WTC11 (cell line): ENCODE data around the gene SORCS1. TPM values are rescaled to one million over a fixed set of nuclear protein-coding genes. Genes with fewer than 3 reads are reported as not detected.

Experiments used
- ATAC-seq: fragments of 200-7000 bp; cut with Tn5 transposase; 2 replicates; pipeline ENCODE4 v1.10.0; 2021; ENCODE audit warnings: mild to moderate bottlenecking, moderate library complexity
- CTCF ChIA-PET: fragments of 300-600 bp; sonication (Branson Sonifier 250); formaldehyde crosslinking; loops from one replicate; lab custom pipeline; 2021; ENCODE audit warnings: antibody characterized with exemption; lab: Charles Lee
- POLR2A ChIA-PET: fragments of 350-600 bp; sonication (Branson Sonifier 250); formaldehyde crosslinking; loops from one replicate; lab custom pipeline; 2021; ENCODE audit warnings: antibody characterized with exemption; lab: Charles Lee
- DNase-seq: peaks from one replicate; pipeline ENCODE4 v3.0.0; 2021; ENCODE audit warnings: low spot score
- H3K27ac Mint-ChIP-seq: 2 replicates; pipeline ENCODE4 v1.8.0; 2021; ENCODE audit warnings: mixed read lengths
- H3K27me3 Mint-ChIP-seq: 2 replicates; pipeline ENCODE4 v1.8.0; 2021; ENCODE audit warnings: low read depth, mild to moderate bottlenecking, moderate library complexity, mixed read lengths
- H3K36me3 Mint-ChIP-seq: 2 replicates; pipeline ENCODE4 v1.8.0; 2021; ENCODE audit warnings: mixed read lengths
- H3K4me1 Mint-ChIP-seq: 2 replicates; pipeline ENCODE4 v1.8.0; 2022; ENCODE audit warnings: mixed read lengths
- H3K4me3 Mint-ChIP-seq: 2 replicates; pipeline ENCODE4 v1.8.0; 2021; ENCODE audit warnings: mild to moderate bottlenecking, moderate library complexity, mixed read lengths
- H3K9me3 Mint-ChIP-seq: 2 replicates; pipeline ENCODE4 v1.8.0; 2021; ENCODE audit warnings: mixed read lengths
- ATF1 ChIP-seq: sonication (generic); formaldehyde crosslinking; IDR thresholded peaks from 2 replicates; pipeline ENCODE4 v1.8.1; 2023; ENCODE audit warnings: mild to moderate bottlenecking, moderate library complexity, missing genetic modification reagents
- CBFB ChIP-seq: sonication (generic); formaldehyde crosslinking; IDR thresholded peaks from 2 replicates; pipeline ENCODE4 v1.8.1; 2022; ENCODE audit warnings: mild to moderate bottlenecking, low read depth, missing genetic modification reagents
- CREM ChIP-seq: sonication (generic); formaldehyde crosslinking; IDR thresholded peaks from 2 replicates; pipeline ENCODE4 v1.8.1; 2022; ENCODE audit warnings: mild to moderate bottlenecking, missing genetic modification reagents, moderate library complexity
- GABPB1 ChIP-seq: sonication (generic); formaldehyde crosslinking; IDR thresholded peaks from 2 replicates; pipeline ENCODE4 v1.8.1; 2023; ENCODE audit warnings: mild to moderate bottlenecking, missing genetic modification reagents
- JAZF1 ChIP-seq: fragments of 250-450 bp; sonication (Bioruptor Pico); IDR thresholded peaks from 2 replicates; pipeline ENCODE4 v1.9.0; 2021; ENCODE audit warnings: moderate library complexity, mild to moderate bottlenecking, inconsistent platforms
- MYBL2 ChIP-seq: sonication (generic); formaldehyde crosslinking; IDR thresholded peaks from 2 replicates; pipeline ENCODE4 v1.8.1; 2023; ENCODE audit warnings: mild to moderate bottlenecking, moderate library complexity, missing genetic modification reagents
- OVOL2 ChIP-seq: fragments of 250-450 bp; sonication (Bioruptor Pico); IDR thresholded peaks from 2 replicates; pipeline ENCODE4 v1.9.0; 2021; ENCODE audit warnings: mild to moderate bottlenecking, borderline replicate concordance
- SMAD3 ChIP-seq: sonication (generic); formaldehyde crosslinking; IDR thresholded peaks from 2 replicates; pipeline ENCODE4 v1.8.0; 2022; ENCODE audit warnings: missing genetic modification reagents, mild to moderate bottlenecking, borderline replicate concordance
- TP53 ChIP-seq: sonication (generic); formaldehyde crosslinking; IDR thresholded peaks from 2 replicates; pipeline ENCODE4 v1.8.1; 2023; ENCODE audit warnings: mild to moderate bottlenecking, missing genetic modification reagents
- ZNF138 ChIP-seq: sonication (generic); formaldehyde crosslinking; conservative IDR thresholded peaks from 2 replicates; pipeline ENCODE4 v1.8.1; 2022; ENCODE audit warnings: mild to moderate bottlenecking, moderate library complexity, missing genetic modification reagents
- ZNF396 ChIP-seq: fragments of 250-450 bp; sonication (Bioruptor Pico); IDR thresholded peaks from 2 replicates; pipeline ENCODE4 v1.8.0; 2021; ENCODE audit warnings: mild to moderate bottlenecking, moderate library complexity, borderline replicate concordance
- ZNF671 ChIP-seq: fragments of 250-450 bp; sonication (Bioruptor Pico); IDR thresholded peaks from 2 replicates; pipeline ENCODE4 v1.8.0; 2021; ENCODE audit warnings: mild to moderate bottlenecking
- total RNA-seq: library from RNA; stranded (reverse); gene quantifications from 3 replicates; pipeline ENCODE4 v1.2.3, GENCODE V29; 2021
- TF ChIP-seq, protein P1 (sequence below): fragments of 250-450 bp; sonication (Bioruptor Pico); conservative IDR thresholded peaks from 2 replicates; pipeline ENCODE4 v1.9.0; 2021; ENCODE audit warnings: mild to moderate bottlenecking
- TF ChIP-seq, protein P2 (sequence below): sonication (generic); formaldehyde crosslinking; IDR thresholded peaks from 2 replicates; pipeline ENCODE4 v1.8.1; 2023; ENCODE audit warnings: mild to moderate bottlenecking, missing genetic modification reagents, moderate library complexity
- TF ChIP-seq, protein P3 (sequence below): sonication (generic); formaldehyde crosslinking; IDR thresholded peaks from 2 replicates; pipeline ENCODE4 v1.8.0; 2022; ENCODE audit warnings: mild to moderate bottlenecking, missing genetic modification reagents
- TF ChIP-seq, protein P4 (sequence below): fragments of 250-450 bp; sonication (Bioruptor Pico); IDR thresholded peaks from 2 replicates; pipeline ENCODE4 v1.9.0; 2021; ENCODE audit warnings: moderate library complexity, mild to moderate bottlenecking, inconsistent platforms, borderline replicate concordance
- TF ChIP-seq, protein P5 (sequence below): sonication (generic); formaldehyde crosslinking; IDR thresholded peaks from 2 replicates; pipeline ENCODE4 v1.8.0; 2023; ENCODE audit warnings: mild to moderate bottlenecking, missing genetic modification reagents
- TF ChIP-seq, protein P6 (sequence below): sonication (generic); formaldehyde crosslinking; IDR thresholded peaks from 2 replicates; pipeline ENCODE4 v1.8.0; 2022; ENCODE audit warnings: mild to moderate bottlenecking, missing genetic modification reagents
- TF ChIP-seq, protein P7 (sequence below): sonication (generic); formaldehyde crosslinking; IDR thresholded peaks from 2 replicates; pipeline ENCODE4 v1.8.1; 2022; ENCODE audit warnings: mild to moderate bottlenecking, missing genetic modification reagents, moderate library complexity, borderline replicate concordance

Gene SORCS1
- total RNA-seq, 1 experiment from 2014 or later: 3.3 TPM

DNA sequence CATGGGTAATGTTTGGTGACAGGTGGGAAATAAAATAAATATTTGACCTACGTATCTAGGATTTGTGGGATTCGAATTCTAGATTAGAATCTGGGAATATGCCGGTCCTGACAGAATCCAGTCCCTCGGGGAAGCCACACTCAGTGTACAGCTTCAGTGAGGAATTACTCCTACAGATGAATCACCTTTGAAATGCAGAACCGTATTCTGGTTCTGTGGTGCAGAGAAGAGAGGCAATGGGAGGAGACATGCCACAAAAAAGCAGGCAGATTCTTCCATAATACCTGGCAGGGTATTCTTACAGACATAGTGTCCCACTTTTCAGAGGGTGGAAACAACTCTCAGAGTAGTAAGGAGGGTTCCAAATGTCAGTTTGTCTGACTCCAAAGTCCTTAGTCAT lies 286.9 kb downstream of the SORCS1 start:
- POLR2A ChIA-PET: no interaction called here
- Mint-ChIP-seq H3K27ac (no peak overlapping the region), H3K9me3 (peaks cover 16% of the 10 kb centered on the region), H3K36me3 (peaks cover 7% of the 10 kb centered on the region), H3K27me3 (no peaks in the 10 kb centered on the region), H3K4me1 (peaks cover 15% of the 10 kb centered on the region), H3K4me3 (no peak overlapping the region)
- no peak for TF ChIP-seq ZNF671
- no peak for TF ChIP-seq CBFB (CRISPR knock-in tag)
- TF ChIP-seq ZNF396: no peak
- TF ChIP-seq, protein P1, sequence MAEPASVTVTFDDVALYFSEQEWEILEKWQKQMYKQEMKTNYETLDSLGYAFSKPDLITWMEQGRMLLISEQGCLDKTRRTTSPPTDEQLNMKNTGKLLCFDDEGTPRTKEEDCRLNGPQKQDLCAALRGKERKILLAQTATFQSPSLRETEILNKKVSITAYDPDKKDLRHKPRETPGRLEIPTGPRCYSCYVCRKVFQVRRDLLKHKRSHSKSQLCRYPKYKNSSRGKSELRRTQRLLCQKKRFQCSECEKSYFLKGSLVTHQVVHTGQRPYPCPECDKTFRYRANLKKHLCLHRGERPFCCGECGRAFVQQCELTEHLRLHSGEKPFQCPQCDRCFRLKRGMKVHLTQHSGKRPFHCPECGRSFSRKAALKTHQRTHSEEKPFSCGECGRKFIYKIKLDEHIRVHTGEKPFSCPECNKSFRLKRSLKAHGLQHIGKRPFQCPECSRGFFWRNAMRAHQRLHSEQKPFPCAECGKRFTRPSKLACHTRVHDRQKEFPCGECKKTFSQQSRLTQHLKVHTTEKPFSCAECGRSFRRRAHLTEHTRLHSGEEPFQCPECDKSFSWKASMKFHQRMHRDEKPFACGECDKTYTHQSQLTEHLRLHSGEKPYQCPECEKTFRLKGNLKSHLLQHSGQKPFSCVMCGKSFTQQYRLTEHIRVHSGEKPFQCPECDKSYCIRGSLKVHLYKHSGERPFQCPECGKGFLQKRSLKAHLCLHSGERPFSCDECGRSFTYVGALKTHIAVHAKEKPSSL (CRISPR knock-in tag): no peak
- TF ChIP-seq, protein P2, sequence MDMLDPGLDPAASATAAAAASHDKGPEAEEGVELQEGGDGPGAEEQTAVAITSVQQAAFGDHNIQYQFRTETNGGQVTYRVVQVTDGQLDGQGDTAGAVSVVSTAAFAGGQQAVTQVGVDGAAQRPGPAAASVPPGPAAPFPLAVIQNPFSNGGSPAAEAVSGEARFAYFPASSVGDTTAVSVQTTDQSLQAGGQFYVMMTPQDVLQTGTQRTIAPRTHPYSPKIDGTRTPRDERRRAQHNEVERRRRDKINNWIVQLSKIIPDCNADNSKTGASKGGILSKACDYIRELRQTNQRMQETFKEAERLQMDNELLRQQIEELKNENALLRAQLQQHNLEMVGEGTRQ (CRISPR knock-in tag): no peak
- TF ChIP-seq, protein P3, sequence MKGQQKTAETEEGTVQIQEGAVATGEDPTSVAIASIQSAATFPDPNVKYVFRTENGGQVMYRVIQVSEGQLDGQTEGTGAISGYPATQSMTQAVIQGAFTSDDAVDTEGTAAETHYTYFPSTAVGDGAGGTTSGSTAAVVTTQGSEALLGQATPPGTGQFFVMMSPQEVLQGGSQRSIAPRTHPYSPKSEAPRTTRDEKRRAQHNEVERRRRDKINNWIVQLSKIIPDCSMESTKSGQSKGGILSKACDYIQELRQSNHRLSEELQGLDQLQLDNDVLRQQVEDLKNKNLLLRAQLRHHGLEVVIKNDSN (CRISPR knock-in tag): no peak
- ATAC-seq (no peak), DNase-seq (no peak)
- CTCF ChIA-PET: no interaction called here

DNA sequence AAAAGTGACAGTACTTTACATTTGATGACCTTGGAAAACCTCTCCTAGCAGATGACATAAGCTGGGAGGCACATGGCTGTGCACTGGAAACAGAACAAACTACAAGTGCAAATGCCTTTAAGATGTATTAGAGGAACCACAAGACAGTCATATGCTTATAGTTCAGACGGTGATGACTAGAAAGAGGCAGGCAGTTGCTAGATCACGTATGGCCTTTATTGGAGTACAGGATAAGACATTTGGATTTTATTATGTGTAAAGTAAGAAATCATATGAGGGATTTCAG lies 290.0 kb downstream of the SORCS1 start:
- DNase-seq (no peak), ATAC-seq (no peak)
- no peaks in the 10 kb centered on the region for H3K27me3 Mint-ChIP-seq
- H3K36me3 Mint-ChIP-seq: peaks cover 7% of the 10 kb centered on the region
- ChIA-PET CTCF (no interaction called here), POLR2A (no interaction called here)
- peaks cover 15% of the 10 kb centered on the region for H3K4me1 Mint-ChIP-seq
- no peak overlapping the region for H3K4me3 Mint-ChIP-seq
- peaks cover 16% of the 10 kb centered on the region for H3K9me3 Mint-ChIP-seq
- TF ChIP-seq, protein P4, sequence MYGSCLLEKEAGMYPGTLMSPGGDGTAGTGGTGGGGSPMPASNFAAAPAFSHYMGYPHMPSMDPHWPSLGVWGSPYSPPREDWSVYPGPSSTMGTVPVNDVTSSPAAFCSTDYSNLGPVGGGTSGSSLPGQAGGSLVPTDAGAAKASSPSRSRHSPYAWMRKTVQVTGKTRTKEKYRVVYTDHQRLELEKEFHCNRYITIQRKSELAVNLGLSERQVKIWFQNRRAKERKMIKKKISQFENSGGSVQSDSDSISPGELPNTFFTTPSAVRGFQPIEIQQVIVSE: no peak
- TF ChIP-seq ZNF138 (CRISPR knock-in tag) (no peak), MYBL2 (CRISPR knock-in tag) (no peak), SMAD3 (no peak), OVOL2 (CRISPR knock-in tag) (no peak), JAZF1 (no peak)
- TF ChIP-seq, protein P5, sequence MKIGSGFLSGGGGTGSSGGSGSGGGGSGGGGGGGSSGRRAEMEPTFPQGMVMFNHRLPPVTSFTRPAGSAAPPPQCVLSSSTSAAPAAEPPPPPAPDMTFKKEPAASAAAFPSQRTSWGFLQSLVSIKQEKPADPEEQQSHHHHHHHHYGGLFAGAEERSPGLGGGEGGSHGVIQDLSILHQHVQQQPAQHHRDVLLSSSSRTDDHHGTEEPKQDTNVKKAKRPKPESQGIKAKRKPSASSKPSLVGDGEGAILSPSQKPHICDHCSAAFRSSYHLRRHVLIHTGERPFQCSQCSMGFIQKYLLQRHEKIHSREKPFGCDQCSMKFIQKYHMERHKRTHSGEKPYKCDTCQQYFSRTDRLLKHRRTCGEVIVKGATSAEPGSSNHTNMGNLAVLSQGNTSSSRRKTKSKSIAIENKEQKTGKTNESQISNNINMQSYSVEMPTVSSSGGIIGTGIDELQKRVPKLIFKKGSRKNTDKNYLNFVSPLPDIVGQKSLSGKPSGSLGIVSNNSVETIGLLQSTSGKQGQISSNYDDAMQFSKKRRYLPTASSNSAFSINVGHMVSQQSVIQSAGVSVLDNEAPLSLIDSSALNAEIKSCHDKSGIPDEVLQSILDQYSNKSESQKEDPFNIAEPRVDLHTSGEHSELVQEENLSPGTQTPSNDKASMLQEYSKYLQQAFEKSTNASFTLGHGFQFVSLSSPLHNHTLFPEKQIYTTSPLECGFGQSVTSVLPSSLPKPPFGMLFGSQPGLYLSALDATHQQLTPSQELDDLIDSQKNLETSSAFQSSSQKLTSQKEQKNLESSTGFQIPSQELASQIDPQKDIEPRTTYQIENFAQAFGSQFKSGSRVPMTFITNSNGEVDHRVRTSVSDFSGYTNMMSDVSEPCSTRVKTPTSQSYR (CRISPR knock-in tag): no peak
- TF ChIP-seq, protein P3 (CRISPR knock-in tag): no peak
- H3K27ac Mint-ChIP-seq: no peak overlapping the region

DNA sequence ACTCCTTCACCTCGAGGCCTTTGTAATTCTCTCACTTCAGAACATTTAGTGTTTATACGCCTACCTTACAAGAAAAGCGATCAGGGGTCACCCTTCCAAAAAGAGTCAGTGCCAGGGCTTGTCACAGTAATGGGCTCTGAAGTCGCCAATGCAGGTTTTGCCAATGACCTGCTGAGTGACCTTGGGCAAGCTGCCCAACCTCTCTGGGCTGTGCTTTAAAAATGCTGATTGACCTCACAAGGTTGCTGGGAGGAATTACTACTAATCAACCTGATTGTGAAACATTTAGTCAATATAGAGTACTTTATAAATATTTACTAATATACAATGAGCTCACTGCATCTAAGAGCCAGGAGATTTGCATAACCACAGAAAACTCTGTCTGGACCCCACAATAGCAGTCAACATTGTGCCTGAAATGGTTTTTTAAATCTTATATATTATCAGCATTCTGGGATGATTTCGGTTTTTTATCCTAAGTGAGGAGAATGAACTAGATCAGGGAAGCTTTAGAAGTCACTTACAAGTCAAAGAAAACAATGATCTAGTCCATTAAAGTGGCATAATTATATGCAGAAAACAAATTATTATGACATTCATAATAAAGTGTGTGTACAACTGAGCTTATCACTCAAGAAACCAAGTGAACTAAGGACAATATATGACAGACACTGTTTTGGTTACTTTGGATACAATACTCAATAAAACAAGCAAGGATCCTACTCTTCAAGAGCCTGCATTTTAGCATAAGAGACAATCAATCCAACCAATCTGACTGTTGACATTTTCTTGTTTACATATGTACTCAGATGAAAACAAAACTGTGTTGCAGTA lies 290.5 kb downstream of the SORCS1 start:
- peaks cover 7% of the 10 kb centered on the region for H3K36me3 Mint-ChIP-seq
- H3K27ac Mint-ChIP-seq: no peak overlapping the region
- POLR2A ChIA-PET: no interaction called here
- CTCF ChIA-PET: no interaction called here
- H3K4me1 Mint-ChIP-seq: peaks cover 15% of the 10 kb centered on the region
- H3K9me3 Mint-ChIP-seq: peaks cover 16% of the 10 kb centered on the region
- H3K27me3 Mint-ChIP-seq: no peaks in the 10 kb centered on the region
- DNase-seq (no peak), ATAC-seq (no peak)
- no peak overlapping the region for H3K4me3 Mint-ChIP-seq
- no peak for TF ChIP-seq CREM
- TF ChIP-seq, protein P6, sequence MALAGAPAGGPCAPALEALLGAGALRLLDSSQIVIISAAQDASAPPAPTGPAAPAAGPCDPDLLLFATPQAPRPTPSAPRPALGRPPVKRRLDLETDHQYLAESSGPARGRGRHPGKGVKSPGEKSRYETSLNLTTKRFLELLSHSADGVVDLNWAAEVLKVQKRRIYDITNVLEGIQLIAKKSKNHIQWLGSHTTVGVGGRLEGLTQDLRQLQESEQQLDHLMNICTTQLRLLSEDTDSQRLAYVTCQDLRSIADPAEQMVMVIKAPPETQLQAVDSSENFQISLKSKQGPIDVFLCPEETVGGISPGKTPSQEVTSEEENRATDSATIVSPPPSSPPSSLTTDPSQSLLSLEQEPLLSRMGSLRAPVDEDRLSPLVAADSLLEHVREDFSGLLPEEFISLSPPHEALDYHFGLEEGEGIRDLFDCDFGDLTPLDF: no peak
- no peak for TF ChIP-seq ATF1
- TF ChIP-seq, protein P7, sequence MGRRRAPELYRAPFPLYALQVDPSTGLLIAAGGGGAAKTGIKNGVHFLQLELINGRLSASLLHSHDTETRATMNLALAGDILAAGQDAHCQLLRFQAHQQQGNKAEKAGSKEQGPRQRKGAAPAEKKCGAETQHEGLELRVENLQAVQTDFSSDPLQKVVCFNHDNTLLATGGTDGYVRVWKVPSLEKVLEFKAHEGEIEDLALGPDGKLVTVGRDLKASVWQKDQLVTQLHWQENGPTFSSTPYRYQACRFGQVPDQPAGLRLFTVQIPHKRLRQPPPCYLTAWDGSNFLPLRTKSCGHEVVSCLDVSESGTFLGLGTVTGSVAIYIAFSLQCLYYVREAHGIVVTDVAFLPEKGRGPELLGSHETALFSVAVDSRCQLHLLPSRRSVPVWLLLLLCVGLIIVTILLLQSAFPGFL: no peak
- TF ChIP-seq JAZF1: no peak
- no peak for TF ChIP-seq GABPB1 (CRISPR knock-in tag)
- no peak for TF ChIP-seq TP53
